ENCODE results near the gene IQGAP2.
"Not testable (repeated sequence)": the region's sequence is repeated elsewhere in the genome, so short reads cannot be mapped to it uniquely, and the experiment has no call there.

Gene IQGAP2

GRCh38 chr5:76673125-76673524 lies 270.0 kb downstream of the IQGAP2 start:
- Mint-ChIP-seq H3K4me1 (no peaks in the 10 kb centered on the region), H3K36me3 (peaks cover 38% of the 10 kb centered on the region), H3K9me3 (no peaks in the 10 kb centered on the region), H3K27me3 (no peaks in the 10 kb centered on the region), H3K4me3 (no peak overlapping the region), H3K27ac (no peak overlapping the region)

GRCh38 chr5:76674330-76675066 lies 271.4 kb downstream of the IQGAP2 start:
- H3K4me3 Mint-ChIP-seq: no peak overlapping the region
- no peaks in the 10 kb centered on the region for H3K4me1 Mint-ChIP-seq
- H3K27me3 Mint-ChIP-seq: no peaks in the 10 kb centered on the region
- H3K36me3 Mint-ChIP-seq: peaks cover 36% of the 10 kb centered on the region
- no peak overlapping the region for H3K27ac Mint-ChIP-seq
- H3K9me3 Mint-ChIP-seq: no peaks in the 10 kb centered on the region

GRCh38 chr5:76675364-76675763 lies 272.3 kb downstream of the IQGAP2 start:
- H3K36me3 Mint-ChIP-seq: peaks cover 39% of the 10 kb centered on the region
- no peaks in the 10 kb centered on the region for H3K4me1 Mint-ChIP-seq
- H3K27me3 Mint-ChIP-seq: no peaks in the 10 kb centered on the region
- H3K4me3 Mint-ChIP-seq: no peak overlapping the region
- no peaks in the 10 kb centered on the region for H3K9me3 Mint-ChIP-seq
- H3K27ac Mint-ChIP-seq: no peak overlapping the region

- Mint-ChIP-seq H3K4me3 (no peak overlapping the region), H3K27me3 (no peaks in the 10 kb centered on the region), H3K4me1 (no peaks in the 10 kb centered on the region)
Observed at GRCh38 chr5:76677849-76678472, 274.9 kb downstream of the IQGAP2 start.

GRCh38 chr5:76679231-76679630 lies 276.1 kb downstream of the IQGAP2 start:
- Mint-ChIP-seq H3K27ac (no peak overlapping the region), H3K9me3 (no peaks in the 10 kb centered on the region), H3K36me3 (peaks cover 35% of the 10 kb centered on the region), H3K4me3 (no peak overlapping the region), H3K4me1 (no peaks in the 10 kb centered on the region), H3K27me3 (no peaks in the 10 kb centered on the region)

More at GRCh38 chr5:76677849-76678472, 274.9 kb downstream of the IQGAP2 start:
- Mint-ChIP-seq H3K9me3 (no peaks in the 10 kb centered on the region), H3K27ac (no peak overlapping the region), H3K36me3 (peaks cover 40% of the 10 kb centered on the region)

- H3K27me3 Mint-ChIP-seq: not testable (repeated sequence)
Observed at GRCh38 chr5:76680826-76681225, 277.7 kb downstream of the IQGAP2 start.

GRCh38 chr5:76681287-76681686 lies 278.2 kb downstream of the IQGAP2 start:
- H3K9me3 Mint-ChIP-seq: no peaks in the 10 kb centered on the region
- H3K4me3 Mint-ChIP-seq: no peak overlapping the region
- no peaks in the 10 kb centered on the region for H3K27me3 Mint-ChIP-seq
- H3K36me3 Mint-ChIP-seq: peaks cover 38% of the 10 kb centered on the region
- H3K4me1 Mint-ChIP-seq: no peaks in the 10 kb centered on the region
- H3K27ac Mint-ChIP-seq: no peak overlapping the region

More at GRCh38 chr5:76680826-76681225, 277.7 kb downstream of the IQGAP2 start:
- H3K27ac Mint-ChIP-seq, H3K9me3 Mint-ChIP-seq, H3K4me3 Mint-ChIP-seq, H3K4me1 Mint-ChIP-seq: not testable (repeated sequence)
- peaks cover 39% of the 10 kb centered on the region for H3K36me3 Mint-ChIP-seq

- peaks cover 32% of the 10 kb centered on the region for H3K36me3 Mint-ChIP-seq
- H3K4me3 Mint-ChIP-seq: no peak overlapping the region
- no peaks in the 10 kb centered on the region for H3K27me3 Mint-ChIP-seq
- no peaks in the 10 kb centered on the region for H3K4me1 Mint-ChIP-seq
- no peaks in the 10 kb centered on the region for H3K9me3 Mint-ChIP-seq
- H3K27ac Mint-ChIP-seq: no peak overlapping the region
Observed at GRCh38 chr5:76682387-76682786, 279.3 kb downstream of the IQGAP2 start.

GRCh38 chr5:76683816-76684731 lies 281.0 kb downstream of the IQGAP2 start:
- peaks cover 31% of the 10 kb centered on the region for H3K36me3 Mint-ChIP-seq

GRCh38 chr5:76684756-76685519 lies 281.9 kb downstream of the IQGAP2 start:
- Mint-ChIP-seq H3K27ac (no peak overlapping the region), H3K4me1 (no peaks in the 10 kb centered on the region), H3K9me3 (no peaks in the 10 kb centered on the region), H3K27me3 (no peaks in the 10 kb centered on the region), H3K4me3 (no peak overlapping the region), H3K36me3 (peaks cover 31% of the 10 kb centered on the region)

More at GRCh38 chr5:76683816-76684731, 281.0 kb downstream of the IQGAP2 start:
- Mint-ChIP-seq H3K4me3 (no peak overlapping the region), H3K27me3 (no peaks in the 10 kb centered on the region), H3K9me3 (no peaks in the 10 kb centered on the region), H3K27ac (no peak overlapping the region), H3K4me1 (no peaks in the 10 kb centered on the region)

- H3K4me3 Mint-ChIP-seq: no peak overlapping the region
- H3K27me3 Mint-ChIP-seq: no peaks in the 10 kb centered on the region
- no peaks in the 10 kb centered on the region for H3K9me3 Mint-ChIP-seq
- peaks cover 28% of the 10 kb centered on the region for H3K36me3 Mint-ChIP-seq
- no peaks in the 10 kb centered on the region for H3K4me1 Mint-ChIP-seq
- H3K27ac Mint-ChIP-seq: no peak overlapping the region
Observed at GRCh38 chr5:76685704-76686103, 282.6 kb downstream of the IQGAP2 start.

GRCh38 chr5:76688212-76688611 lies 285.1 kb downstream of the IQGAP2 start:
- no peak overlapping the region for H3K27ac Mint-ChIP-seq
- H3K4me3 Mint-ChIP-seq: no peak overlapping the region
- no peaks in the 10 kb centered on the region for H3K27me3 Mint-ChIP-seq
- no peaks in the 10 kb centered on the region for H3K9me3 Mint-ChIP-seq
- no peaks in the 10 kb centered on the region for H3K4me1 Mint-ChIP-seq
- peaks cover 27% of the 10 kb centered on the region for H3K36me3 Mint-ChIP-seq

- H3K27ac Mint-ChIP-seq: no peak overlapping the region
- peaks cover 25% of the 10 kb centered on the region for H3K36me3 Mint-ChIP-seq
- no peaks in the 10 kb centered on the region for H3K27me3 Mint-ChIP-seq
- no peaks in the 10 kb centered on the region for H3K4me1 Mint-ChIP-seq
- H3K4me3 Mint-ChIP-seq: no peak overlapping the region
- H3K9me3 Mint-ChIP-seq: no peaks in the 10 kb centered on the region
Observed at GRCh38 chr5:76688836-76689235, 285.8 kb downstream of the IQGAP2 start.

GRCh38 chr5:76689321-76690036 lies 286.4 kb downstream of the IQGAP2 start:
- H3K9me3 Mint-ChIP-seq: no peaks in the 10 kb centered on the region
- peaks cover 24% of the 10 kb centered on the region for H3K36me3 Mint-ChIP-seq
- H3K27ac Mint-ChIP-seq: no peak overlapping the region
- H3K4me1 Mint-ChIP-seq: no peaks in the 10 kb centered on the region
- H3K27me3 Mint-ChIP-seq: no peaks in the 10 kb centered on the region
- no peak overlapping the region for H3K4me3 Mint-ChIP-seq
